HG03575 (cell line): ENCODE results near the gene NTRK2.

Source experiments
- ATAC-seq: cut with Tn5 transposase; IDR thresholded peaks from one replicate; pipeline ENCODE4 v1.9.1; 2021; ENCODE audit not compliant: unreplicated experiment, insufficient number of reproducible peaks, low FRiP score; ENCODE audit errors: extremely low read depth

The NTRK2 gene

DNA sequence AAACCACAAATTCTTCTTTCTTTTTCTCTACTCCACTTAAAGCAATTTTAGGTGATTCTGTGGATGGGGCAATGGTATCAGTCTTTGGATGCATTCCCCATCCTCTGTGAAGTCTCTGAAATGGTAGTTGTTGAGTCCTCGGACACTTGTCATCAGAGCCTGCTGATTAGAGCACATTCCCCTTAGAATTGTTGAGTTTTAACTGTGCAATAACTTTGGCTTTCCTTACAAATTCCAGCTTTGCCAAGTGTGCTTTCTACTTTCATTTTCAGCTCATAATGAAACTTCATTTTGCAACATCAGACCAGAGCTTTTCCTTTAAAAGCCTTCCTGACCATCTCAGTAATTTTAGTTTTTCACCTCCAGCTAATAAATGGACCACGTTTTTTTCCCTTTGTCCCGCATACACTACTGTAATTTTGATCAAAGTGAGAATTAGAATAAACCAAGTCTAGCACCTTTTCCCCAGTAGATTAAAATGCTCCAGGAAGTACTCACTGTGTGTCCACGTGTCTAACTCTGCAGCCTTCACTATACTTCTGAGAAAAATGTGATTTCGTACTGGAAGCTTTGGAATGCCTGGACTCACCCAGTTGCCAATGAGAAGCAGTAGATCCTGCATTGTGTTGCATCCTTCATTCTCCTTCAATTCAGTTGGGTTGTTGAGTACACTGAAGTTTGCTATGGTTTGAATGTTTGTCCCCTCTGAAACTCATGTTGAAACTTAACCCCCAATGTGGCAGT, 135.6 kb downstream of the NTRK2 start:
- no peak for ATAC-seq

DNA sequence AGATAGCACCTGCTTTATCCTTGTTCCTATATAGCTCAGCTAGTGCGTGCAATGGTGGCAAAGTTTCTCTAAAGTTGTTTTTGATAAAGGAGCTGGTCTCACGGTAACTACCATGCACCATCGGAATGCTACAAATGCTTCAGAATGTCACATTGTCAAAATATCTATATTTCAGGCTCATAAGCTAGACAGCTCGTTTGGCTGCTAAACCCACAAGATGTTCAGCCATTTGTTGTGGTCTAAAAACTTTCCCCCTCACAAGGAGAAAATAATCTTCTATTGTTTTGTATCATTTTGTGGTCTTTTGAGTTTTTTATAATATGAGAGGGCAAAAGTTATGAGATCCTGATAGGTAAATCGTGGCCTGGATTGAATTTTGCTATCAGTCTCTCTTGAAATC, 137.9 kb downstream of the NTRK2 start:
- ATAC-seq: no peak

DNA sequence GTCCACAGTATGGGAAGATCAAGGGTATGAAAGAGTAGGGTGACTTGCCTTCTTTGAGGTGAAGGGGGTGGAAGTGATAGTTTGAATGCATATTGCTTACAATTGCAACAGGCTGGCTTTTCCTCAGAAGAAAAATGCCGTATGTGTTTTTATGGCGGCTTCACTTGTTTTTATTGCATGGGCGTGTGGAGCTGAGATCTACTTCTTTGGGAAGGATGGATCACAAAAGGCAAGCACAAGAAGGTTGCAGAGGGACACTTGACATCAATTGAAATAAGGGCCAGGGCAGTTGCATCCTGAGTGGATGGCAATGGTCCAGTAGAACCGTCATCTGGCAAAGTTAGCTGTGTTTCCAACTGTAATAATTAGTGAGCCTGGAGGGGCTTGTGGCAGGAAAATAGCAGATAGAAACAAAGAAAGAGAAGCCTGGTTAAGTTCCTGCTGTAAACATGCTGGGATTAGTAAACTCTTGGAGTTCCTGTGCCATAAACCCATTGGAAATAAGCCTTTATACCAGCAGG, 138.4 kb downstream of the NTRK2 start:
- ATAC-seq: no peak

DNA sequence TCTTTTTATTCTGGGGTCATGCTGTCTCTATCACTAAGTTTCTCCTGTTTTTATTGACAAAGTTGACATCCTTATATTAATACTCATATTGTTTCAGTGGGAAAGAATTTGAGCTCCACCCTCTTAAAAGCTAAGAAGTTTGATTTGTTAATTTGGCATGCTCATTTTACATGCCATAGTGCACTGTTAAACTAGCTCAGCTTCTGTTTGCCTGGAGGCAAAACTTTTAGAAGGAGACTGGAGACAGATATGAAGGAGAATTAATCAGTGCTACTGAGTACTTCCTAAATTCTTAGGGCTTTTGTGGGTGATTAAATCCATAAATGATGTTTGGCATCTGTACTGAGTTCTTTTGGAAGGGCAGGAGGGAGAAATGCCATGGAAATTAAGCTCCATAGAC, 138.9 kb downstream of the NTRK2 start:
- no peak for ATAC-seq

DNA sequence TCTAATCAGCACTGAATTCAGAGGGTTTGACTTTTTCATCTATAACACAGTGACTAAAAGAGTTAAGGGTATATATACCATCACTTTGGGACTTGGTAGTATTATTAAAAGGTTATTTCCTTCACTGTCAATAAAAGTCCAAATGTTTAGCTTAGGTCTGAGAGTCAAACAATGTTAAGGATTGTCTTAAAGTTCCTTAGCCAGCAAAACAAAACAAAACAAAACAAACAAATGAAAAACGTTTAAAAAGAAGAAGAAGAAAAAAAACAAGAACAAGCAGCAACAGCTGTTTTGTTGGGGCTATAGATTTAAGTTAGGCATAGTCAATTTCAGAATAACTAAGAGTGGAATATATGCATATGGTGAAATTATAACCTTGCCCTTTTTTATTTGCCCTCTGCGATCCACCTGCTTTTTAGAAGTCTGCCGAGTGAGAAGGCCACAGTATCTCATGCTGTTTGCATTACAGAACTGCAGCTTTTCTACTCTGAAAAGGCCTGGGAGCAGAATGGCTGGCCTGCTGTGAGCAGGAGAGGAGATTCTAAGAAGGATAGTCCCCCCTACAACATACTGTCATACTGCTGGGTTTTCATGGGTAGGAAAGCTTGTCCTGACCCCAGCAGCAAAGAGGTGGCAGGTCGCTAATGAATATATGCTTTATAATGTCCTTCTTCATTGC, 141.7 kb downstream of the NTRK2 start:
- no peak for ATAC-seq

DNA sequence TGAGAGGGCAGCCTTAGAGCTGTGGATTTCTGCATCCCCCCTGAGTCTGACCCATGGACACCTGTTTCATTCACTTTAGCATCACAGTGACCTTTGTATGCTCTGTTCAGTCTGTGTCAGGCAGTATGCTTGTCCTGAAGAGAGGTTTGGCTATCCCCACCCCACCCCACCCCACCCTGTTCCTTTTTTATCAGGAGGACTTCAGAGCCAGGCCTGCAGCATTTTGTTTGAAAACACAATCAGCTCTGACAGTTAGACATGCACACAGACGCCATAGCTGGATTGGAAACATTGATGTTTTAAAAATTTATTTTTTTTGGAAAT, 142.2 kb downstream of the NTRK2 start:
- no peak for ATAC-seq

DNA sequence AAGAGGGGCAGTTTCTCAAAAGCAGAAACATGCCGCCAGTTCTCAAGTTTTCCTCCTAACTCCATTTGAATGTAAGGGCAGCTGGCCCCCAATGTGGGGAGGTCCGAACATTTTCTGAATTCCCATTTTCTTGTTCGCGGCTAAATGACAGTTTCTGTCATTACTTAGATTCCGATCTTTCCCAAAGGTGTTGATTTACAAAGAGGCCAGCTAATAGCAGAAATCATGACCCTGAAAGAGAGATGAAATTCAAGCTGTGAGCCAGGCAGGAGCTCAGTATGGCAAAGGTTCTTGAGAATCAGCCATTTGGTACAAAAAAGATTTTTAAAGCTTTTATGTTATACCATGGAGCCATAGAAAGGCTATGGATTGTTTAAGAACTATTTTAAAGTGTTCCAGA, 142.8 kb downstream of the NTRK2 start:
- ATAC-seq: no peak

DNA sequence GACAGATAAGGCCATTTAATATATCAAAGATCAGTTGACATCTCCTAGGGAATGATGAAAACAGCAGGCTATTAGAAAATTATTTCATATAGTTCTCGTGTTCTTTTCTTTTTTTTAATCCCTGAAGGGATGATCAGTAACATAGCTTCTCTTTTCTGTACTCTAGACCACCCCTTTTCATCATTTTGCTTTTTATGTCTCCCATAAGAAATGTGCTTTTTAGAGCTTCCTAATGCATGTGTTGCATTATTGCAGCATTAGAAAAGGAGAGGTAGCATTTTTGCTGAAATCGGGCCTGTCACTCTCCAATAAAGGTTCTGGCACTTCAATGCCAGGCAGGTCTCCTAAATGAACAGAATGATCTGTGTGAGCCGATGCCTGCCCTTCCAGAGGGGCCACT, 143.3 kb downstream of the NTRK2 start:
- no peak for ATAC-seq

DNA sequence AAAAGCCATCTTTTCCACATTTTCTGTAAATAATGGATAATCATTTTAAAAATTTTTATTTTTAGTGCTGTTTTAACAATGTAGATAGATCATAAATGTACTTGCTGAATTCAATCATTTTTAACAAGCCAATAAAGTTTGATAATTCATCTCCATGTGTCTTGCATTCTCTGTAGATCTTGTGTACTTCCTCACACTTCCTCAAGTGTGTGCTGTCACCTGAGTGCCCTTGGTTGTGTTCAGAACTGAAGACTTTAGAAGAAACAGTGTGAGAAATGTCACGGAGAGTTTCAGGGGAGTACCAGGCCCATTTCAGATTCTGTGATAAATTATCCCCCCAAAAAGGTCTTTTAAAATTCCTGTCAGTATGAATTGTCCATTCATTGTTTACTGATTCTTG, 146.0 kb downstream of the NTRK2 start:
- ATAC-seq: no peak

DNA sequence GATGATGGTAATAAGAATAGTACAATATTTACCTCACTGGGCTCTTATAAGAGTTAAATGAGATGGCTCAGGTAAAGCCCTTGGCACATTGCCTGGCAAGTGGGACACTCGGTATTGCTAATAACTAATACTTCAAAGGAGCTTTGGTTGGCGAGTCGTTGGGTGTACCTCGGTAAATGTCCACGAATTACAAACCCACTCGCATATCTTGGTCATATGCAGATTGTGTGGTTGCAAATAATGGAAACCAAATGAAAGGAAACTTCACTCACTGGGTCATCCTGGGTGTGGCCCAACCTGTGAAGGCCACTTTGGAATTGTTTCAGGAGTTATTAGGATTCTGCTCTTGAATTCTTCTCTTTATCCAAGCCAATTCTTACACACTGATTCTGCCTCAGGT, 147.5 kb downstream of the NTRK2 start:
- no peak for ATAC-seq

DNA sequence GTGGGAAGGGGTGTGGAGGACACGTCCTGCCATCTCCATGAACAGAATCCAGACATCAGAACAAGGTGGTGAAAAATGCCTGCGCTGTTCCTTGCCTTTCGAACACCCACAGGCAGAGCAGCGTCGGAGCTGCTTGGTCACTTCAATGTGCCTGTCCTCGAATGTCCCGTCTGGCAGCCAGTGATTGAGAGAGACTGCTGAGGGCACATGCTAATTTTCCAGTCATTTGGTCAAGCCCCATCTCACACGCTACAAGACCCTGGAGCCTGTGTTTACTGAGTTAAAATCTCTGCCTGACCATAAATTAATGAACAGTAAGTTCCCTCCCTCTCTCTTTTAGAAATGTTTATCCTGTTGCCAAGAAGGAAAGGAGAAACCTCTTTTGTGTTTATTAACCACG, 149.3 kb downstream of the NTRK2 start:
- ATAC-seq: no peak

DNA sequence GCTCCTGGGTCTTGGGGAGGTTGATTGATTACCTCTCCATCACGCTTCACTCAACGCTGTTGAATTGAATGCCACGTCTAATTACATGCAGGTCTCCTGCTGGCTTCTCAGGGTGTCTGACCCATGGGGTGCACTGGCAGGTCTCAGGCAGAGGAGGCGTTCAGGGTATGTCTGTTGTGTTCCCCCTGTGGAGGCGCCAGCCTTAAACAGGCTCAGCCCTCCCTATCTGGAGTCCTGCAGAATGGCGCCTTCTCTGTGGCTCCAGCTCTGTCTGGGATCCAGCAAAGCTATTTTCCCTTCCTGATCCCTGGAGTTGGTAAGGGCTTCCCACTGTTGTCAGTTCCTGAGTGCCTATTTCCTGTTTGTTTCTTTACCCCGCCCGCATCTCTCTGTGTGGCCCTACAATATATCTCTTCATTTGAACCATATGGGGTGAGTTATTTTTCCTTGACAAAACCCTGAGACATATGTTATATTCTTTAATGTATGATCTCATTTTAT, 150.0 kb downstream of the NTRK2 start:
- ATAC-seq: no peak

DNA sequence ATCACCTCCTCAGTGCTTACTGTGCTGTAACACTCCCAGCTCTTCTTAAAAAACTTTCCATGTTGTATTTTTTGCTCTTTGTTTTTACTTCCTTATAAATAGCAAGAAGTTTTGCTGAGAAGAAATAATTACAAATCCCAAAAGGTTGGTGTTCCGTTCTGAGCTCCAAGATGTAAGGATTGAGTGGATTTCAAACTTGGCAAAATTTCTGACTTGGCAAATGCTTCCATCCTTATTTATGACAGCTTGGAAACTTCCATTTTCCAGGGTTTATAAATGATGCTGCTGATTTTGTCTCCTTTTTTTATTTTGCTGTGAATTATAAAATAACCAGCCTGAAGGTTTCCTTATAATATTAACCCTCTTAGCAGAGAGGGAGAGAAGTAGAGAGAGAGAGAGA, 151.9 kb downstream of the NTRK2 start:
- ATAC-seq: no peak

DNA sequence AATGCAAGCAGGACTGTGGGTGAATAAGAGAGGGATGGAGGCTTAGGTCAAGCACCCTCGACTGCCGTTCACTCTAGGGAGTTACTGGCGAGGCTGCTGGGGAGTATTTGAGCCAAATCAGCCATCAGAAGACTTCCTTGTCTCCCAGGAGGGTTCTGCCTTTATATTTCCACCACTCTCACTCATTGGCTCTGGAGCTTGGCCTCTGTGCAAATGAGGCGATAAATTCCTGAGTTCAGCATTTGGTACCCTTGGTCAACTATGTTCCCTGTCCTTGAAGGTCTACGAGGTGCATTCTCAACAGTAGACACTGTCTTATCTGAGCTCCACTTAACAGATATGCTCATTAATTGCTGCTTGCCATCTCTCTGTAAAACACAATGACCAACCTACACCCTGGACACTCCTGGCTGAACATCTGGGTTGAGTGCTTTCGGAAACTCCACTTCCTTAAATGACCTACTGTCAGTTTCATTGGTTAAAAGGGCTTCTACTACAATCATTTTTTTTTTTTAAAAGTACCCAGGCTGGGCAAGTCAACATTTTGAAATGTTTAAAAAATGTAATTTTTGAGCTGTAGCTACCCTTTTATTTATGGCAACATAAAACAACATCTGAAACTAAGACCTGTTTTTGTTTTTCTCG, 153.2 kb downstream of the NTRK2 start:
- ATAC-seq: no peak

DNA sequence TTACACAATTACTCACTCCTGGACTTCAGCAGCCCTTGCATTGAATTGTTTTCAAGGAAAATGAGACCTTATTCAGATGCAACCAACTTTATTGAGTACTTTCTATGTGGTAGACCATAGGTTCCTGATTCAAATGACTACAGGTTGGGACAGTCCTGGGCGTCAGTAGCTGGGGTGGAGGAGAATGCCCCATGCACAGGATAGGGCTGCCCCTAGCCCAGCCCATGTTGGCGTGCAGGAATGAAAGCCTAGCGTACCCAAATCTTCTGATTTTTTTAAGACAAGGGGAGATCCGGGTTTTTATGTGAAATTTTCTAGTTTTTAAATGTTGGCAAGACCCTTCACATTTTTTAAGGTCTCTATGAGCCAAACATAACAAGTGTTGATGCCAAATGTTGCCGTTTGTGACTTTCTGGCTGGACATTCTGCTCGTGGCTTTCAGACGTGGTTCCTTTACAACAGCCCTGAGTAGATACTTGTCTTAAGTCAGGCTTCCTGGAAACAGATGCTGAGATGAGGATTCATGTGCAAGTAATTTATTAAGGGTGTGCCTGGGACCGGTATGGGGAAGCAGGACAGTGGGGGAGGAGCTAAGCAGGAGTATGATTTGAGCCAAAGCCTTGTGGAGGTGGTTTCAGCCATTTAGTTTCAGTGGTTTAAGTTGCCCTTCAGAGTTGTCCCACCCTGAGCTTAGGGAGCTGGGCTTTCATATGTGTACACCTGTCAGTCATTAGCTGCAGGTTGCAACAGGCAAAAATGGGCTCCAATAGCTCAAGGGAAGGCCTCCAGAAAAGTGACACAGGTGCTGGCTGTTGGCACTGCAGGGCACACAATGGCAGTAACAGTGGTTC, 154.1 kb downstream of the NTRK2 start:
- ATAC-seq: no peak

DNA sequence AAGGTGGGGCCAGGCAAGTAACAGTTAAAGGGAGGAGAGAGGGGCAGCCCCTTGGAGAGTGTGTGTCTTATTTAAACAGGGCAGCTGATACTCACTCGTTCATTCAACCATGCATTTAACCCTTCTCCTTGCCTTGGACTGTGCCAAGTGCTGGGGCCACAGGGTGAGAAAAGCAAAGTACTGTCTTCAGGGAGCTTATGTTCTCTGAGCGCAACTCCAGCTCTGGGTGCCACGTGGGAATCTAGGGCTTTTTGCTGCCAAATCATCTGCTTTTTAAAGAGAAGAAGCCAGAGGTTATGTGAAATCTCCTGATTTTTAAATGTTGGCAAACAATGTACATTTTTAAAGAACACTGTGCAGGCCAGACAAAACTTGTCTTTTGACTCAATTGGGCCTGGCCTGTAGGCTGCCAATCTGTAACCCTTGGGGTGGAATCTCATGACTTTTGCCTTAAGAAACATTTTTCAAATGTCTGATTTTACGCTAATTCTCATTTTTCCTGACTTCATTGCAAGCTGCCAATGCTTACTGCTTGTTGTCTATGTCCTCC, 157.8 kb downstream of the NTRK2 start:
- ATAC-seq: no peak

DNA sequence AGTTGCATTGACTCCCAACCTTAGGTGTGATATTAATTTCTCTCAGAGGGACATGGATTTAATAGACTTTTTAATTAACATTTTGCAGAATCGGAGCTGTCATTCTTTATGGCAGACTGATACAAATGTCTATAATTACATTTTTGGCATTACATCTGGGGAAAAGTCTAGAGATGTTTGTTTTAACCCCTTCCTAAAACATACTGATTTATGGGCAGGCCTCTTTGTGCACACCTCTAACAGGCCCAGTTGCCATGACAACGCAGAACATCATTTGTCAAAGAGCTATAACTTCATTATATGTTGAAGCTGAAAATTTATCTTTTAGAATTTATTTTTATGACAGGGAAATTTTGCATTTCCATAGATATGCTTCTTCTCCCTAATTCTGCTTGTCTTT, 158.5 kb downstream of the NTRK2 start:
- ATAC-seq: no peak

DNA sequence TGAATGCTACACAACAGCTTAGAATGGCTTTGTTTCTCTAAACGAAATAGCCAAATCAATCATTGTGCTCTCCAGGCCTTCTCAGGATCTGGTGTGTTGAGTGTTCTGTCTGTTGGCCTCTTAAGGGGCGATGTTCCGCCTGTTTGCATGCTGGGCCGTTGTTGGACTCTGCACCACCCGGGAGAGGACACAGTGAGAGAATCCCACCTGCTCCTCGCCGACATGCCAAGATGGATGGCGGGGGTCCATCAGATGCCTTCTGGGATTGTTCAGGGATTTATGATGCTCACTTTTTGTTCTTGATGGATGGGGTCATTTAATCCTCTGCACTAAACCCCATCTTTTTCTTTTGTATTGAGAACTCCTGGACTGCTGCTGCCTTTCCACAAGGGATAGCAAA, 159.9 kb downstream of the NTRK2 start:
- ATAC-seq: no peak
